CD4-positive, CD25-positive, alpha-beta regulatory T cell (primary cell): ENCODE results near the gene FAM83F. TPM values are rescaled to one million over a fixed set of nuclear protein-coding genes. Genes with fewer than 3 reads are reported as not detected.

Source experiments
- ATAC-seq, 2 donors: fragments of 150-1000 bp; cut with Tn5 transposase; one replicate each; pipeline ENCODE4 v1.10.0; 2021; ENCODE audit warnings: low read depth in 2 of 2, moderate number of reproducible peaks in 2 of 2, moderate library complexity in 1 of 2
- DNase-seq, 3 donors: peaks; one replicate each; pipeline versions ENCODE4 v3.0.0 to v3.0.0-alpha.2; 2012 to 2022; ENCODE audit warnings: mixed read lengths in 1 of 3
- H3K27ac ChIP-seq: one replicate; pipeline ENCODE4 v1.7.0; 2013; ENCODE audit warnings: mild to moderate bottlenecking, low read length; ENCODE audit not compliant: insufficient read depth, poor library complexity, severe bottlenecking
- H3K27me3 ChIP-seq: one replicate; pipeline ENCODE4 v1.7.0; 2013; ENCODE audit warnings: low read length; ENCODE audit not compliant: control insufficient read depth, insufficient read depth
- H3K36me3 ChIP-seq: one replicate; pipeline ENCODE4 v1.7.0; 2013; ENCODE audit warnings: mild to moderate bottlenecking, low read length, moderate library complexity; ENCODE audit not compliant: control insufficient read depth, insufficient read depth
- H3K4me1 ChIP-seq: 2 replicates; pipeline ENCODE4 v1.7.0; 2013; ENCODE audit warnings: mild to moderate bottlenecking, low read length; ENCODE audit not compliant: insufficient read depth, control insufficient read depth, poor library complexity, severe bottlenecking
- H3K4me3 ChIP-seq: one replicate; pipeline ENCODE4 v1.7.0; 2013; ENCODE audit warnings: low read depth, mild to moderate bottlenecking, low read length, moderate library complexity
- H3K9me3 ChIP-seq, 2 experiments: 1 replicate in 1 of 2; 2 replicates in 1 of 2; pipeline ENCODE4 v1.7.0; 2013; ENCODE audit warnings: low read length in 2 of 2, mild to moderate bottlenecking in 1 of 2, moderate library complexity in 1 of 2; ENCODE audit not compliant: control insufficient read depth in 2 of 2
- H3K27ac Mint-ChIP-seq, 3 donors: one replicate each; pipeline ENCODE4 v1.8.0; 2020 to 2022; ENCODE audit warnings: mild to moderate bottlenecking in 3 of 3, mixed read lengths in 3 of 3, moderate library complexity in 2 of 3
- H3K27me3 Mint-ChIP-seq: one replicate; pipeline ENCODE4 v1.8.0; 2022; ENCODE audit warnings: mild to moderate bottlenecking, mixed read lengths
- H3K36me3 Mint-ChIP-seq: one replicate; pipeline ENCODE4 v1.8.0; 2020; ENCODE audit warnings: mixed read lengths
- H3K4me1 Mint-ChIP-seq, 4 donors: one replicate each; pipeline ENCODE4 v1.8.0; 2020 to 2022; ENCODE audit warnings: mixed read lengths in 4 of 4, mild to moderate bottlenecking in 1 of 4
- H3K4me3 Mint-ChIP-seq, 4 donors: one replicate each; pipeline ENCODE4 v1.8.0; 2020 to 2022; ENCODE audit warnings: mild to moderate bottlenecking in 4 of 4, mixed read lengths in 4 of 4, moderate library complexity in 3 of 4
- H3K9me3 Mint-ChIP-seq, 7 donors: one replicate each; pipeline ENCODE4 v1.8.0; 2020 to 2022; ENCODE audit warnings: mixed read lengths in 7 of 7, mild to moderate bottlenecking in 3 of 7, moderate library complexity in 2 of 7
- polyA plus RNA-seq, 4 donors: library from polyadenylated mRNA; unstranded; fragments of 300-500 nt; fragmentation: Illumina TruSeq; gene quantifications; one replicate each; pipeline ENCODE4 v1.2.3, GENCODE V29; 2021
- total RNA-seq: library from RNA; stranded (reverse); gene quantifications from one replicate; pipeline ENCODE4 v1.2.3, GENCODE V29; 2022

FAM83F gene
- total and polyA plus RNA-seq, 5 donors from 2014 or later: 0.01 to 3.2 (median 0.04) TPM; not detected in 1

DNA sequence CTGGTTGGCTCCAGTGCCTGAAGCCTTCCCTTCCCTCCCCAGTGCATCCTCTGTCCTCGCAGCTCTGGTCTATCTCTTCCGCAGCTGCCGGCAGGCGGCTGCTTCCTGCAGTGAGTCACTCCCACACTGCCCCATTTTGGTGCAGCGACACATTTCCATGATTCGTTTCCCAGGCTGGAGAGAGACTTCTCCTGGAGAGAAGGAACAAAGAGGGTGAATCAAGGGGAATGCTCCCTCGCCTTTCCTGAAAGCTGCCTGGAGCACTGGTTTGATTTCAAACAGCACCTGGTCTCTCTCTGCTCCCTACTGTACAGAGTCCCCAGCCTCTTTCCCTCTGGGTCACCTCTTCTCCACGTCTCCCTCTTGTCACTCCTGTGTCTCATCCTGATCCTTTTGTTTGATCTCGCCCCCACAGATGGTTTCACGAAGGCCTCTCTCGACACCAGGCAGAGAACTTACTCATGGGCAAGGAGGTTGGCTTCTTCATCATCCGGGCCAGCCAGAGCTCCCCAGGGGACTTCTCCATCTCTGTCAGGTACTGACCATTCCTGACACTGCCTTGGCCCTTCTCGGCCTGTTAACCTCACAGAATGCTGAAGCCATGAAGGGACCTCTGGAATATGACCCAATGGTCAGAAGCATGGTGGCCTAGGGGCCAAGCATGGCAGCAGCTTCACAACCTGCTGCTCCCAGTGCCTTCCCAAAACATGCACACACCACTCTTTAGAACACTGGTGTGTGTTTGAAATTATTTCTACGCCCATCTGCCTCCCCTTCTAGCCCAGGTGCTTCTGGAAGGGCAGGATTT is 34.9 kb upstream of the FAM83F start, which contains the start of gene TMA7B:
TMA7B (plus strand) TSS at position 758 of the 808 bp plus-strand sequence. CDS start 3,978 bp downstream, outside the sequence.
- Mint-ChIP-seq H3K9me3 (peaks cover 0 to 1% (median 0%) of the 10 kb centered on the region in 7 donors), H3K36me3 (peaks cover 62% of the 10 kb centered on the region), H3K27ac (peak within 1 kb of the TSS; percentile 77 to 96 (median 88)), H3K27me3 (no peaks in the 10 kb centered on the region), H3K4me3 (peak within 1 kb of the TSS; percentile 37 to 77 (median 50)), H3K4me1 (peaks cover 13 to 69% (median 51%) of the 10 kb centered on the region in 4 donors)
- Histone ChIP-seq H3K9me3 (no peaks in the 10 kb centered on the region), H3K36me3 (peaks cover 73% of the 10 kb centered on the region), H3K27ac (peak within 1 kb of the TSS; percentile 61), H3K27me3 (no peaks in the 10 kb centered on the region), H3K4me1 (peaks cover 46% of the 10 kb centered on the region), H3K4me3 (peak within 1 kb of the TSS; percentile 37)
- ATAC-seq (peak; percentile 62 to 67), DNase-seq (peak in 1 of 3 donors; percentile 67)

- H3K27ac ChIP-seq: peak overlapping the region; percentile 61
- DNase-seq (peak; percentile 16 to 91 (median 37)), ATAC-seq (peak; percentile 85)
- H3K4me1 ChIP-seq: peaks cover 40% of the 10 kb centered on the region
- Mint-ChIP-seq H3K27ac (peak overlapping the region; percentile 77 to 96 (median 88)), H3K9me3 (peaks cover 0 to 1% (median 0%) of the 10 kb centered on the region in 7 donors), H3K27me3 (no peaks in the 10 kb centered on the region), H3K4me3 (peak overlapping the region in 3 of 4 donors; percentile 5 to 37 (median 20)), H3K36me3 (peaks cover 58% of the 10 kb centered on the region), H3K4me1 (peaks cover 13 to 62% (median 47%) of the 10 kb centered on the region in 4 donors)
- H3K4me3 ChIP-seq: peak overlapping the region; percentile 37
- peaks cover 79% of the 10 kb centered on the region for H3K36me3 ChIP-seq
- no peaks in the 10 kb centered on the region for H3K27me3 ChIP-seq
- H3K9me3 ChIP-seq: no peaks in the 10 kb centered on the region
Measured at GRCh38 chr22:39960791-39961746, 33.7 kb upstream of the FAM83F start.

GRCh38 chr22:39962071-39962470 is 32.7 kb upstream of the FAM83F start:
- DNase-seq (no peak), ATAC-seq (no peak)
- Histone ChIP-seq H3K4me1 (peaks cover 37% of the 10 kb centered on the region), H3K27ac (peak overlapping the region; percentile 61), H3K27me3 (no peaks in the 10 kb centered on the region), H3K9me3 (no peaks in the 10 kb centered on the region), H3K4me3 (no peak overlapping the region), H3K36me3 (peaks cover 84% of the 10 kb centered on the region)
- peak overlapping the region in 2 of 4 donors; percentile 5 to 42 for H3K4me3 Mint-ChIP-seq
- H3K27ac Mint-ChIP-seq: peak overlapping the region; percentile 77 to 96 (median 80)
- H3K27me3 Mint-ChIP-seq: no peaks in the 10 kb centered on the region
- H3K36me3 Mint-ChIP-seq: peaks cover 63% of the 10 kb centered on the region
- H3K9me3 Mint-ChIP-seq: no peaks in the 10 kb centered on the region
- H3K4me1 Mint-ChIP-seq: peaks cover 13 to 59% (median 44%) of the 10 kb centered on the region in 4 donors

- Mint-ChIP-seq H3K9me3 (no peaks in the 10 kb centered on the region), H3K4me1 (peaks cover 8 to 25% (median 18%) of the 10 kb centered on the region in 4 donors), H3K27me3 (no peaks in the 10 kb centered on the region), H3K36me3 (peaks cover 60% of the 10 kb centered on the region), H3K27ac (peak overlapping the region in 1 of 3 donors; percentile 30), H3K4me3 (no peak overlapping the region)
- no peak for DNase-seq
- Histone ChIP-seq H3K4me1 (peaks cover 12% of the 10 kb centered on the region), H3K36me3 (peaks cover 87% of the 10 kb centered on the region), H3K4me3 (no peak overlapping the region), H3K27ac (no peak overlapping the region), H3K27me3 (no peaks in the 10 kb centered on the region), H3K9me3 (no peaks in the 10 kb centered on the region)
- ATAC-seq: no peak
Measured at GRCh38 chr22:39965748-39966147, 29.0 kb upstream of the FAM83F start.

GRCh38 chr22:39966470-39966869 is 28.3 kb upstream of the FAM83F start:
- DNase-seq (no peak), ATAC-seq (no peak)
- Histone ChIP-seq H3K4me1 (peaks cover 7% of the 10 kb centered on the region), H3K9me3 (no peaks in the 10 kb centered on the region), H3K27me3 (no peaks in the 10 kb centered on the region), H3K4me3 (no peak overlapping the region), H3K27ac (no peak overlapping the region), H3K36me3 (peaks cover 94% of the 10 kb centered on the region)
- Mint-ChIP-seq H3K9me3 (no peaks in the 10 kb centered on the region), H3K27me3 (no peaks in the 10 kb centered on the region), H3K4me3 (no peak overlapping the region), H3K4me1 (peaks cover 6 to 18% (median 12%) of the 10 kb centered on the region in 4 donors), H3K36me3 (peaks cover 58% of the 10 kb centered on the region), H3K27ac (peak overlapping the region in 1 of 3 donors; percentile 61)

DNA sequence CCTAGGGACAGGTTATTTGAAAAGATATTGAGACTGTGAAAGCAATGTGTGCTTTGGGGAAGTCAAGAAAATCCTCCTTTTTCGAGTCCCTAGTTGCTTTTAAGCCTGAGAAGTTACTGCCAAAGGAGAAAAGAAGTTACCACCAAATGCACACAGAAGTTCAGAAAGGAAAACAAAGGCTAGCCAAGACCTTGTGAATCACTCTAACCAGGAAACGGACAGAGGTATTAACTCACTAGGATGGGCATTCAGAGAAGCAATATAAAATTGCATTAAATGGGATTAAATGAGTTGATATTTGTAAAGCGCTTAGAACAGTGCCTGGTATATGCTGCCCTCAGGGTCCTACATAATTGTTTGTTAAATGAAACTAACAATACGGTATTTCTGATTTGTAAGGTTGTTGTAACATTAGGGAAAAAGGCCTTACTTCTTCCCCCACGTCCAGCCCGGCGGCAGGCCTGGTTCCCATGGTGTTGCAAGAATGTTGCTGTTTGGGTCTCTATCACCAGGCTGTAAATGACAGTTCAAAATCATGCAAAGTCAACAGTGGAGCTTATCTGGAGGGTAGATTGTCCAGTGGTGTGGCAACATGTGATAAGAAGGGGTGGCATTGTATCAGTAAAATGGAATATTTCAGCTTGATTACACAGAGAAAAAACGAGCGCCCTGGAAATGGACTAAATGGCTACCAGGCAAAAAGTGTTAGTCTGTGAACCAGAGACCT is 27.5 kb upstream of the FAM83F start:
- peak overlapping the region in 2 of 3 donors; percentile 48 to 49 for H3K27ac Mint-ChIP-seq
- no peaks in the 10 kb centered on the region for H3K27me3 ChIP-seq
- H3K36me3 ChIP-seq: peaks cover 98% of the 10 kb centered on the region
- ATAC-seq: no peak
- H3K4me1 ChIP-seq: no peaks in the 10 kb centered on the region
- peaks cover 61% of the 10 kb centered on the region for H3K36me3 Mint-ChIP-seq
- H3K9me3 Mint-ChIP-seq: no peaks in the 10 kb centered on the region
- H3K9me3 ChIP-seq: no peaks in the 10 kb centered on the region
- no peak for DNase-seq
- H3K4me3 ChIP-seq: no peak overlapping the region
- H3K4me3 Mint-ChIP-seq: no peak overlapping the region
- H3K27me3 Mint-ChIP-seq: no peaks in the 10 kb centered on the region
- no peak overlapping the region for H3K27ac ChIP-seq
- peaks cover 0 to 12% (median 7%) of the 10 kb centered on the region in 4 donors for H3K4me1 Mint-ChIP-seq
